Tibial artery (tissue), 4 donors: ENCODE measurements around the gene SCUBE2.

Source experiments
- DNase-seq, 2 donors: peaks; one replicate each; pipeline ENCODE4 v3.0.0-alpha.2; 2019
- H3K27ac ChIP-seq, 2 donors: fragments of 200-600 bp; sonication (generic) in 1 of 2; 1 replicate in 1 of 2; 2 replicates in 1 of 2; pipeline ENCODE4 v1.5.1; 2018 to 2019; ENCODE audit warnings: mild to moderate bottlenecking in 1 of 2
- H3K27me3 ChIP-seq, 2 donors: fragments of 200-600 bp; sonication (generic) in 1 of 2; one replicate each; pipeline versions ENCODE4 v1.5.1 to v1.6.0; 2016 to 2019
- H3K36me3 ChIP-seq, 3 donors: fragments of 200-600 bp; sonication (generic) in 2 of 3; one replicate each; pipeline ENCODE4 v1.5.1; 2016 to 2019; ENCODE audit warnings: mild to moderate bottlenecking in 2 of 3
- H3K4me1 ChIP-seq, 4 donors: fragments of 200-600 bp; sonication (generic) in 2 of 4; 1 replicate in 3 of 4; 2 replicates in 1 of 4; pipeline ENCODE4 v1.5.1; 2016 to 2019
- H3K4me3 ChIP-seq, 2 donors: fragments of 200-600 bp; sonication (generic) in 1 of 2; 1 replicate in 1 of 2; 2 replicates in 1 of 2; pipeline ENCODE4 v1.5.1; 2018 to 2019; ENCODE audit warnings: mild to moderate bottlenecking in 2 of 2
- H3K9me3 ChIP-seq, 3 donors: fragments of 200-600 bp; sonication (generic) in 1 of 3; one replicate each; pipeline ENCODE4 v1.5.1; 2016 to 2019
- intact Hi-C: fragments of 100-400 bp; cut with DNase I; formaldehyde crosslinking; loops from one replicate; pipeline ENCODE4 v1.15.0; 2023; ENCODE audit warnings: low total_unique reads
- TF ChIP-seq, protein P1 (sequence below), 2 experiments: fragments of 200-600 bp in 1 of 2; fragments of 450-650 bp in 1 of 2; IDR thresholded peaks; one replicate each; pipeline ENCODE4 v1.5.1; 2017 to 2019; ENCODE audit warnings: antibody characterized with exemption in 2 of 2, mild to moderate bottlenecking in 1 of 2, moderate library complexity in 1 of 2

SCUBE2 gene

DNA sequence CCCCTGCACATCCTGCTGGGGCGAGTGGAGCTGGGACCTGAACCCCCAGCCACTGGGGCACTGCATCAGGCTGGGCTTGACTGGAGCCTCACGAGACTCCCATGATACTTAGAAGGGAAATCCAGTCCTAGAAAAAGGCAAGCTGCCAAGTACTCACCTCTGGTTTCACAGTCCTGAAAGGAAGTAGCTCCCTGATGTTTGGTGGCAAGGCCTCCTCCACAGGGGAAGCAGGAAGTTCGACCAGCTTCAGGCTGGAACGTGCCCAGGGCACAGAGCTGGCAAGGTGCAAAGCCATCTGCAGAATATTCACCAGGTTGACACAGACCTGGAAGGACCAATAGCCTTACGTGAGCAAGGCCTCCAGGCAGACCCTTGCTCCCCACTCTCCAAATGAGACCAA, 60.8 kb downstream of the SCUBE2 start:
- no peaks in the 10 kb centered on the region for H3K27me3 ChIP-seq
- no peaks in the 10 kb centered on the region for H3K4me1 ChIP-seq
- intact Hi-C loops, result no loop called here
- H3K4me3 ChIP-seq, result no peak overlapping the region
- H3K27ac ChIP-seq, result no peak overlapping the region
- DNase-seq, result no peak
- no peaks in the 10 kb centered on the region for H3K36me3 ChIP-seq
- H3K9me3 ChIP-seq, result no peaks in the 10 kb centered on the region
- TF ChIP-seq, protein P1, sequence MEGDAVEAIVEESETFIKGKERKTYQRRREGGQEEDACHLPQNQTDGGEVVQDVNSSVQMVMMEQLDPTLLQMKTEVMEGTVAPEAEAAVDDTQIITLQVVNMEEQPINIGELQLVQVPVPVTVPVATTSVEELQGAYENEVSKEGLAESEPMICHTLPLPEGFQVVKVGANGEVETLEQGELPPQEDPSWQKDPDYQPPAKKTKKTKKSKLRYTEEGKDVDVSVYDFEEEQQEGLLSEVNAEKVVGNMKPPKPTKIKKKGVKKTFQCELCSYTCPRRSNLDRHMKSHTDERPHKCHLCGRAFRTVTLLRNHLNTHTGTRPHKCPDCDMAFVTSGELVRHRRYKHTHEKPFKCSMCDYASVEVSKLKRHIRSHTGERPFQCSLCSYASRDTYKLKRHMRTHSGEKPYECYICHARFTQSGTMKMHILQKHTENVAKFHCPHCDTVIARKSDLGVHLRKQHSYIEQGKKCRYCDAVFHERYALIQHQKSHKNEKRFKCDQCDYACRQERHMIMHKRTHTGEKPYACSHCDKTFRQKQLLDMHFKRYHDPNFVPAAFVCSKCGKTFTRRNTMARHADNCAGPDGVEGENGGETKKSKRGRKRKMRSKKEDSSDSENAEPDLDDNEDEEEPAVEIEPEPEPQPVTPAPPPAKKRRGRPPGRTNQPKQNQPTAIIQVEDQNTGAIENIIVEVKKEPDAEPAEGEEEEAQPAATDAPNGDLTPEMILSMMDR (IDR thresholded peaks at IDR 0.05), result no peak

DNA sequence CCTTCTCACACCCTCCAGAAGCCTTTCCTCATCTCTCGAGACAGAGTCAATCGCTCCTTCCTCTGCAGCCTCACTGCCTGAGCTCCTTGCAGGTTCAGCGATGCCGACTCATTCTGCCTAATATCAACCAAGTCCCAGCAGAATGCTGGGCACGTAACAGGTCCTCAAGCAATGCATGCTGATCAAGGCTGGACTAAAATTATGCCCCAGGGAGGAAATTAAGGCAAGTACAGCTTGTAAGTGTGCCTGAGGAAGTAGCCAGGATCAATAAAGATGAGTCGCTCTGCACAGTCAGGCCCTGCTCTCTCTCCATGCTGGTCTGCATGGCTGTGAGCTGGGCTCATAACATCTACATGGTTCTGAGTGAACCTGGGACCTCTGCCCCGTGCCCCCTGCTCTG, 62.0 kb downstream of the SCUBE2 start:
- intact Hi-C loops, result loop anchor here (5.0 kb wide), 1 partner anchor 88 kb away; no protein-coding TSS in a partner anchor

DNA sequence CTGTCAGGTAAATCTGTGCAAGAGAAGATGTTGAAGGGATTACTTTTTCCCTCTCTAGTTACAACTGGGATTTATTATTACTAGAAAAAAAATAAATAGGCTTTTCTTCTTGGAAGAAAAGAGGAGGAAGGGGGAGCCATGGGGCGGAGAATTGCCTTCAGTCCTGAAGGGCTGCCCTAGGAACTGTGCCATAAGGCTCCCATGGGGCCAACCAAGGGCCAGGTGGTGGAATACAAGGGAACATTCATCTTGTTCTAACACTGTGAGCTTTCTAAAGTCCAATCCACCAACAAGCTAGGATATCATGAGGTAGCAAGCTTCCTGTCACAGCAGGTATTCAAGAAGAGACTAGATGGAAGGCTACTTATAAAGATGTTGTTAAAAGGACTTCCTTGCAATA, 62.8 kb downstream of the SCUBE2 start:
- no peaks in the 10 kb centered on the region for H3K27me3 ChIP-seq
- TF ChIP-seq, protein P1 (IDR thresholded peaks at IDR 0.05), result no peak
- H3K4me1 ChIP-seq, result no peaks in the 10 kb centered on the region
- no peaks in the 10 kb centered on the region for H3K9me3 ChIP-seq
- intact Hi-C loops, result loop anchor here (5.0 kb wide), 1 partner anchor 89 kb away; no protein-coding TSS in a partner anchor
- H3K36me3 ChIP-seq, result no peaks in the 10 kb centered on the region
- no peak for DNase-seq
- no peak overlapping the region for H3K4me3 ChIP-seq
- no peak overlapping the region for H3K27ac ChIP-seq

More for the DNA sequence above, 62.0 kb downstream of the SCUBE2 start:
- Histone ChIP-seq H3K27me3 (no peaks in the 10 kb centered on the region), H3K27ac (no peak overlapping the region), H3K9me3 (no peaks in the 10 kb centered on the region), H3K4me3 (no peak overlapping the region), H3K4me1 (no peaks in the 10 kb centered on the region), H3K36me3 (no peaks in the 10 kb centered on the region)
- DNase-seq, result no peak
- TF ChIP-seq, protein P1 (IDR thresholded peaks at IDR 0.05), result no peak

DNA sequence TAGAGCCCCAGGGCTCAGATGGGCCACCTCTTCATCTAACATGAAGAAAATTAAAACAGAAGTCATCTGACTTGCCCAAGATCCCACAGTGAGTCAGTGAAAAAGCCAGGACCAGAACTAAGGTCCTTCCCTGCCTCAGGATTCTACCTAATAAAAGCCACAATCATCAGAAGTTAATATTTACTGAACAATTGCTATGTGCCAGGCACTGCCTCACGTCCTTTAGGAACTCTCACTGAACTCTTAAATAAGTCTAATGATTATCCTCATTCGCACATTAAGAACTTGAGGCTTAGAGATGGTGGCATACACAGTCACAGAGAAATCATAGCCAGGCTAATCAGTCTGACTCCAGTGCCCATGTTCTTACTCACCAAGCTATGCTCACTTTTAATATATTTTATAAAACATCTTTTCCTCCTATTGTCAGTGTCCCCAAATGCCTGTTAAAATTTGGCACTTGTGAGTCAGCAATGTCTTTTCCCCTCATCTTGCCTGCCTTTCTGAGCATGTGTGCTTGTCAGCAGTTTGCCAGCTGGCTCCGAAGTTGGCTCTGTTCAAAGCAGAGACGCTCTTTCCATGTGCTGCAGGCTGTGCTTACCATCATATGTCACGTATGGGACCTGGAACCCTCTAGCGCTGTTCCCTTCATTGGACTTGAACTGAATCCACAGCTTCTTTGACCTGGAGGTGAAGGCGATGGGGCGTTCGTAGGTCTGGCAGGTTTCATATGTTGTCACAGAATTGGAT, 66.1 kb downstream of the SCUBE2 start:
- Histone ChIP-seq H3K9me3 (no peaks in the 10 kb centered on the region), H3K27me3 (no peaks in the 10 kb centered on the region), H3K36me3 (no peaks in the 10 kb centered on the region), H3K4me3 (no peak overlapping the region), H3K4me1 (no peaks in the 10 kb centered on the region), H3K27ac (no peak overlapping the region)
- DNase-seq, result no peak
- TF ChIP-seq, protein P1 (IDR thresholded peaks at IDR 0.05), result no peak
- intact Hi-C loops, result loop anchor here (5.0 kb wide), 1 partner anchor 92 kb away; no protein-coding TSS in a partner anchor

DNA sequence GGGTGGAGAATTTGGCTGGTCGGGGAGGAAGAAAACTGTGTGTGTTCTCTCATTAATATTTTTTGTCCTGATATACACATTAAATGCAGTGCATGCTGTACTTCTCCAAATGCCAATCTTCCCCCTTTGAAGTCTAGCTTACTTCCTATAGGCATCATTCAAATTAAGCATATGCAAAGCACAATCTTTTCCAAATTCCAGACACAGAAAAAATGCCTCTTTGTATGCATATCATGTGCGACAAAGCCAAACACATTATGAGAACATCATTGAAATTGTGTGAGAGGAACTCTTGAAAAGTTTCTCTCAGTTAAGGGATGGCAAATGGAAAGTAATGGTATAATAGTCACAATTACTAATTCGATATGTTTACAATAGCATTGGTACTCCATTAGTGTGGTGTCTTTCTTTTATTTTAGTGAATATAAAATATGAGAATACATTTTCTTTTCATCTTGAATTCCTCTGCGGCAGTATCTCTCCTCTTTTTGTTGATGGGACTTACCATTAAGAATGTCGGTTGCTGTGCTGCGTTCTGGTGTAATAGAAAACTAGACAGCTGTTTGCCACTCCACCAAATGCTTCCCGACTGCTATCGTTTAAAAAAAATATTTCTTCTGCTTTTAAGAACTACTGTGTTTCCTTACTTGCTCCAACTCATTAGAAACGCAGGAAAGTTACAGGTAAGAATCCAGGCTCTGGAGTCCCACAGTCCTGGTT, 68.3 kb downstream of the SCUBE2 start:
- H3K27ac ChIP-seq, result no peak overlapping the region
- H3K9me3 ChIP-seq, result no peaks in the 10 kb centered on the region
- H3K4me1 ChIP-seq, result no peaks in the 10 kb centered on the region
- no peaks in the 10 kb centered on the region for H3K36me3 ChIP-seq
- no peak for DNase-seq
- no peaks in the 10 kb centered on the region for H3K27me3 ChIP-seq
- TF ChIP-seq, protein P1 (IDR thresholded peaks at IDR 0.05), result no peak
- intact Hi-C loops, result no loop called here
- no peak overlapping the region for H3K4me3 ChIP-seq
